SU-DHL-6 (cell line): ENCODE measurements around the gene CORO2A.

Experiments used
- H2AFZ ChIP-seq: fragments of 200-600 bp; sonication (generic); 2 replicates; pipeline ENCODE4 v1.6.1; 2014; ENCODE audit warnings: low read depth, mild to moderate bottlenecking, moderate library complexity, mixed read lengths, antibody characterized with exemption, low read length; ENCODE audit not compliant: severe bottlenecking
- H3F3A ChIP-seq: fragments of 200-600 bp; shearing (Covaris generic); 2 replicates; pipeline ENCODE4 v1.6.0; 2016; ENCODE audit warnings: antibody characterized with exemption, mild to moderate bottlenecking; ENCODE audit not compliant: insufficient read depth
- H3K27ac ChIP-seq: fragments of 200-600 bp; sonication (generic); 2 replicates; pipeline ENCODE4 v1.5.1; 2016; ENCODE audit warnings: low read depth, mild to moderate bottlenecking, low read length, moderate library complexity, mixed read lengths
- H3K27me3 ChIP-seq: fragments of 200-600 bp; sonication (generic), shearing (Covaris generic); 2 replicates; pipeline ENCODE4 v1.6.0; 2014; ENCODE audit warnings: mild to moderate bottlenecking, low read length
- H3K36me3 ChIP-seq: fragments of 200-600 bp; sonication (generic); 2 replicates; pipeline ENCODE4 v1.6.1; 2014; ENCODE audit warnings: mild to moderate bottlenecking, low read length, mixed read lengths
- H3K4me2 ChIP-seq: fragments of 300-600, 200-600 bp; shearing (Covaris generic), sonication (generic); 2 replicates; pipeline ENCODE4 v1.6.0; 2014; ENCODE audit warnings: low read length, low read depth, mild to moderate bottlenecking; ENCODE audit not compliant: poor library complexity, severe bottlenecking
- H3K4me3 ChIP-seq: fragments of 200-600 bp; sonication (generic); 2 replicates; pipeline ENCODE4 v1.5.1; 2014; ENCODE audit warnings: antibody characterized with exemption, low read length, mild to moderate bottlenecking, mixed read lengths; ENCODE audit not compliant: insufficient read depth, poor library complexity, severe bottlenecking
- H3K79me2 ChIP-seq: fragments of 200-600 bp; sonication (generic); 2 replicates; pipeline ENCODE4 v1.6.1; 2014; ENCODE audit warnings: mild to moderate bottlenecking, low read length, moderate library complexity; ENCODE audit not compliant: insufficient read depth
- H3K9ac ChIP-seq: fragments of 200-600 bp; sonication (generic); 2 replicates; pipeline ENCODE4 v1.7.0; 2014; ENCODE audit warnings: mild to moderate bottlenecking, low read length
- H3K9me2 ChIP-seq: fragments of 200-600 bp; sonication (generic); replicated peaks from 2 replicates; pipeline ENCODE4 v1.6.1; 2014; ENCODE audit warnings: low read length; ENCODE audit not compliant: insufficient read depth
- H3K9me3 ChIP-seq: fragments of 200-600 bp; sonication (generic); 2 replicates; pipeline ENCODE4 v1.6.1; 2014; ENCODE audit warnings: low read length, mixed read lengths; ENCODE audit not compliant: insufficient read depth
- H4K20me1 ChIP-seq: fragments of 200-600 bp; sonication (generic); 2 replicates; pipeline ENCODE4 v1.6.1; 2014; ENCODE audit warnings: low read depth, mild to moderate bottlenecking, antibody characterized with exemption, low read length, moderate library complexity, mixed read lengths
- EZH2phosphoT487 ChIP-seq: fragments of 200-600 bp; sonication (generic), shearing (Covaris generic); conservative IDR thresholded peaks from 2 replicates; pipeline ENCODE4 v1.6.1; 2018; ENCODE audit warnings: mild to moderate bottlenecking, antibody characterized with exemption, low read length, moderate library complexity, mixed read lengths
- TF ChIP-seq, protein P1 (sequence below): fragments of 200-600 bp; sonication (generic); IDR thresholded peaks from one replicate; pipeline ENCODE4 v1.5.1; 2017; ENCODE audit warnings: antibody characterized with exemption, mild to moderate bottlenecking, low read length, moderate library complexity; ENCODE audit not compliant: insufficient read depth, poor library complexity, severe bottlenecking

CORO2A gene

DNA sequence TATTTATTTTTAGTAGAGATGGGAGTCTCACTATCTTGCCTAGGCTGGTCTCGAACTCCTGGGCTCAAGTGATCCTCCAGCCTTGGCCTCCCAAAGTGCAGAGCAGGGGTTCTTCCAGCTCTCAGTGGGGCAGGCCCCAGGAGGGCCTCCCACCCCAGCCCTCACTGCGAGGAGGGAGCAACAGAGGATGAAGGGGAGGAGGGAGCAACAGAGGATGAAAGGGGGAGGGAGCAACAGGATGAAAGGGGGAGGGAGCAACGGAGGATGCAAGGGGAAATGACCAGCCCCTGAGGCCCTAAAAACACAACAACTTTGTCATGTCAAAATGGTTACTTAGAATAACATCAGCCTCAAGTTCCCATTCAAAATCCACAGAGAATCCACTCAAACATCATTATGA is 83.4 kb downstream of the CORO2A start:
- Histone ChIP-seq H3K27ac (peak overlapping the region; percentile 90), H3K9me3 (no peaks in the 10 kb centered on the region), H2AFZ (no peak overlapping the region), H4K20me1 (no peaks in the 10 kb centered on the region), H3K9ac (0 out of 2 replicates have a peak overlapping the region, but pooled peaks have one; percentile 23), H3K27me3 (no peaks in the 10 kb centered on the region), H3K4me2 (peak overlapping the region; percentile 49), H3K36me3 (no peaks in the 10 kb centered on the region), H3K9me2 (no peaks in the 10 kb centered on the region), H3F3A (peaks cover 23% of the 10 kb centered on the region), H3K4me3 (no peak overlapping the region), H3K79me2 (no peaks in the 10 kb centered on the region)
- no peak for TF ChIP-seq EZH2phosphoT487
- TF ChIP-seq, protein P1, sequence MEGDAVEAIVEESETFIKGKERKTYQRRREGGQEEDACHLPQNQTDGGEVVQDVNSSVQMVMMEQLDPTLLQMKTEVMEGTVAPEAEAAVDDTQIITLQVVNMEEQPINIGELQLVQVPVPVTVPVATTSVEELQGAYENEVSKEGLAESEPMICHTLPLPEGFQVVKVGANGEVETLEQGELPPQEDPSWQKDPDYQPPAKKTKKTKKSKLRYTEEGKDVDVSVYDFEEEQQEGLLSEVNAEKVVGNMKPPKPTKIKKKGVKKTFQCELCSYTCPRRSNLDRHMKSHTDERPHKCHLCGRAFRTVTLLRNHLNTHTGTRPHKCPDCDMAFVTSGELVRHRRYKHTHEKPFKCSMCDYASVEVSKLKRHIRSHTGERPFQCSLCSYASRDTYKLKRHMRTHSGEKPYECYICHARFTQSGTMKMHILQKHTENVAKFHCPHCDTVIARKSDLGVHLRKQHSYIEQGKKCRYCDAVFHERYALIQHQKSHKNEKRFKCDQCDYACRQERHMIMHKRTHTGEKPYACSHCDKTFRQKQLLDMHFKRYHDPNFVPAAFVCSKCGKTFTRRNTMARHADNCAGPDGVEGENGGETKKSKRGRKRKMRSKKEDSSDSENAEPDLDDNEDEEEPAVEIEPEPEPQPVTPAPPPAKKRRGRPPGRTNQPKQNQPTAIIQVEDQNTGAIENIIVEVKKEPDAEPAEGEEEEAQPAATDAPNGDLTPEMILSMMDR: no peak

DNA sequence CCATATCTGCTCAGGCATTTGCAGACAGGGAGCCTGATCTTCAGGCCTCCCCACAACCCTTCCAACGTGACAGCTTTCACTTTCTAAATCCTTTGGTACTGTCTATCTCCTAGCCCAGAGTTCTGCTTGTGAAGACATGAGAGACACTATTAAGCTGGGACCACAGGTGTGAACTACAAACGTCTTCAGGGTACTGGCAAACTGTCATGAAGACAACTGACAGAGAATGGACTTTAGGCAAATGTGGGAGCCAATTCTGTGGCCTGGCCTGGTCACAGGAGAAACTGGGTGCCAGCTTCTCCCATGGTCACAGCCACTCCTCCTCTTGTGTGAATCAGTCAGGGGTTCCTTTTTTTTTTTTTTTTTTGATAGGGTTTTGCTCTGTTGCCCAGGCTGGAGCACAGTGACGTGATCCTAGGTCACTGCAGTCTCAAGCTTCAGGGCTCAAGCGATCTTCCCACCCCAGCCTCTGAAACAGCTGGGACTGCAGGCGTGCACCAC is 83.9 kb downstream of the CORO2A start:
- TF ChIP-seq, protein P1: no peak
- no peak for TF ChIP-seq EZH2phosphoT487
- H3K27ac ChIP-seq: peak overlapping the region; percentile 90

DNA sequence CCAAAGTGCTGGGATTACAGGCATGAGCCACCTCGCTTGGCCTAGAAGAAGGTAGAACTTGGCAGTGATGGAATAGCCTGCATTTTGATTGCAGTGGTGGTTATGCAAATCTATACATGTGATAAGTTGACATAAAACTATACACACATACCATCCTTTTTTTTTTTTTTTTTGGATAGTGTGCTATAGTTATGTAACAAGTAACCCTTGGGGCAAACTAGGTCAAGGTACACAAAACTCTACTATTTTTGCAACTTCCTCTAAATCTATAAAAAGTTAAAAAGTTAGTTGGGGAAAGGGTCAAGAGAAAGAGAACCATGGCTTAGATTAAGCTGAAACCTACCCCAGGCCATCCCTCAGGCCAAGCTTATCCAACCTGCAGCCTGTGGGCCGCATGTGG is 84.5 kb downstream of the CORO2A start:
- Histone ChIP-seq H3F3A (peaks cover 23% of the 10 kb centered on the region), H3K9ac (peak overlapping the region; percentile 23; the same call in 1 of the 2 replicates), H3K79me2 (no peaks in the 10 kb centered on the region), H3K9me3 (no peaks in the 10 kb centered on the region), H4K20me1 (no peaks in the 10 kb centered on the region), H3K4me2 (peak overlapping the region; percentile 49), H3K4me3 (no peak overlapping the region), H3K27me3 (no peaks in the 10 kb centered on the region), H2AFZ (no peak overlapping the region), H3K27ac (peak overlapping the region; percentile 90), H3K9me2 (no peaks in the 10 kb centered on the region), H3K36me3 (no peaks in the 10 kb centered on the region)
- TF ChIP-seq EZH2phosphoT487: no peak
- TF ChIP-seq, protein P1: no peak

More for the DNA sequence above, 83.9 kb downstream of the CORO2A start:
- no peak overlapping the region for H3K4me3 ChIP-seq
- H2AFZ ChIP-seq: no peak overlapping the region
- no peaks in the 10 kb centered on the region for H3K9me2 ChIP-seq
- H3K27me3 ChIP-seq: no peaks in the 10 kb centered on the region
- no peaks in the 10 kb centered on the region for H3K36me3 ChIP-seq
- no peaks in the 10 kb centered on the region for H3K9me3 ChIP-seq
- peak overlapping the region; percentile 49 for H3K4me2 ChIP-seq
- H4K20me1 ChIP-seq: no peaks in the 10 kb centered on the region
- H3K79me2 ChIP-seq: no peaks in the 10 kb centered on the region
- H3K9ac ChIP-seq: peak overlapping the region; percentile 23; the same call in 1 of the 2 replicates
- H3F3A ChIP-seq: peaks cover 23% of the 10 kb centered on the region
